Body of pancreas (tissue), 4 donors: ENCODE measurements around the gene BDNF.

Experiments used
- CTCF ChIP-seq, 7 experiments: fragments of 450-650 bp in 4 of 7; fragments of 200-600 bp in 3 of 7; sonication (generic) in 3 of 7; IDR thresholded peaks; one replicate each; pipeline ENCODE4 v1.5.1; 2016 to 2019; ENCODE audit warnings: antibody characterized with exemption in 7 of 7
- POLR2A ChIP-seq, 3 donors: fragments of 450-650 bp; IDR thresholded peaks; one replicate each; pipeline ENCODE4 v1.6.1; 2016; ENCODE audit warnings: antibody characterized with exemption in 3 of 3, mild to moderate bottlenecking in 2 of 3

- TF ChIP-seq CTCF (IDR thresholded peaks at IDR 0.05) (no peak), POLR2A (IDR thresholded peaks at IDR 0.05) (no peak)
Measured at GRCh38 chr11:27648840-27649239, 51.4 kb downstream of the BDNF start.
